Measurements from ENCODE around the gene PLAC8L1. TPM values are rescaled to one million over a fixed set of nuclear protein-coding genes. Genes with fewer than 3 reads are reported as not detected.
"Not testable (repeated sequence)": the region's sequence is repeated elsewhere in the genome, so short reads cannot be mapped to it uniquely, and the experiment has no call there.

Gene PLAC8L1
- total and polyA plus RNA-seq, 7 donors: 0.36 to 0.82 TPM; not detected in 5

- Histone ChIP-seq H3K4me3 (no peak overlapping the region), H3K36me3 (peaks cover 0 to 55% (median 4%) of the 10 kb centered on the region in 4 donors), H3K27me3 (no peaks in the 10 kb centered on the region), H3K27ac (no peak overlapping the region), H3K9me3 (no peaks in the 10 kb centered on the region), H3K4me1 (no peaks in the 10 kb centered on the region)
- DNase-seq: no peak
- TF ChIP-seq CTCF (IDR thresholded peaks at IDR 0.05): no peak
- 91 to 96% methylated on average over 5 of the region's 5 CpGs for WGBS, 2 donors
- intact Hi-C loops (cut with DNase I): no loop called here
These were observed 7.1 kb upstream of the PLAC8L1 start for GRCh38 chr5:146112476-146112875.

DNA sequence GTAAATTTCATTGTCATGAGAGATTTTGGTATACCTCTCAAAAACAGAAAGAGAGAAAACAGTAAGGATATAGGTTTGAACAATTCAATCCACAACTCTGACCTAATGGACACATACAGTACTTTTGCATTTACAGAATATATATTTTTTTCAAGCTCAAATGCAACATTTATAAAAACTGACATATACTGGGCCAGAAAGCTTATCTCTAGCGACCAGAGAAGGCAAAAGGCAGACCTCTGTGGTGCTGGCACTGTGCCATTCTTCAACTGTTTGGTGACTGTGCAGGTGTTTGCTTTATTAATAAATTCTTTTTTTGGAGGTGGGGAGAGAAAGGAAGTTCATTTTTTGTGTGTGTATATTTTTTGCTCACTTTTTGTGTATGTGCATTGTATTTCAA, 6.0 kb upstream of the PLAC8L1 start:
- Histone ChIP-seq H3K4me1 (no peaks in the 10 kb centered on the region), H3K27me3 (no peaks in the 10 kb centered on the region), H3K27ac (no peak overlapping the region), H3K9me3 (no peaks in the 10 kb centered on the region), H3K4me3 (no peak overlapping the region), H3K36me3 (peaks cover 0 to 44% (median 4%) of the 10 kb centered on the region in 4 donors)
- TF ChIP-seq POLR2A (IDR thresholded peaks at IDR 0.05): no peak
- no peak for TF ChIP-seq EP300 (IDR thresholded peaks at IDR 0.05)
- TF ChIP-seq CTCF (IDR thresholded peaks at IDR 0.05): no peak
- TF ChIP-seq POLR2AphosphoS5 (IDR thresholded peaks at IDR 0.05): no peak
- no peak for DNase-seq
- WGBS, 2 donors: 26 to 43% methylated on average over 1 of the region's 1 CpG
- intact Hi-C loops (cut with DNase I): no loop called here

DNA sequence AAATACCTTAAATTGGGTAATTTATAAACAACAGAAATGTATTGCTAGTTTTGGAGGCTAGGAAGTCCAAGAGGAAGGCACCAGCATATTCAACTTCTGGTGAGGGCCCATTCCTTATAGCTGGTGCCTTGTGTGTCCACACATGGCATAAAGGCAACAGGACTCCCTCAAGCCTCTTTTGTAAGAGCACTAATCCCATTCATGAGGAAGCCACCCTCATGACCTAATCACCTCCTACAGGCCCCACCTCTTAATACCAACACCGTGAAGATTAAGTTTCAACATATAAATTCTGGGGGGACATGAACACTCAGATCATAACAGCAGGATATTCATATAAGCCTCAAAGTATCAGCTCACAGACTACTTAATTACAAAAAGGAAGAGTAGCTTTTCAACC, 4.0 kb upstream of the PLAC8L1 start:
- no peak overlapping the region for H3K27ac ChIP-seq
- intact Hi-C loops (cut with DNase I): no loop called here
- H3K9me3 ChIP-seq: no peaks in the 10 kb centered on the region
- no peaks in the 10 kb centered on the region for H3K27me3 ChIP-seq
- TF ChIP-seq EP300 (IDR thresholded peaks at IDR 0.05) (no peak), POLR2AphosphoS5 (IDR thresholded peaks at IDR 0.05) (no peak), CTCF (IDR thresholded peaks at IDR 0.05) (no peak), POLR2A (IDR thresholded peaks at IDR 0.05) (no peak)
- no peak for DNase-seq
- H3K36me3 ChIP-seq: peaks cover 0 to 31% (median 0%) of the 10 kb centered on the region in 4 donors
- no peaks in the 10 kb centered on the region for H3K4me1 ChIP-seq
- no peak overlapping the region for H3K4me3 ChIP-seq
- WGBS, 2 donors: 82 to 90% methylated on average over 1 of the region's 1 CpG

DNA sequence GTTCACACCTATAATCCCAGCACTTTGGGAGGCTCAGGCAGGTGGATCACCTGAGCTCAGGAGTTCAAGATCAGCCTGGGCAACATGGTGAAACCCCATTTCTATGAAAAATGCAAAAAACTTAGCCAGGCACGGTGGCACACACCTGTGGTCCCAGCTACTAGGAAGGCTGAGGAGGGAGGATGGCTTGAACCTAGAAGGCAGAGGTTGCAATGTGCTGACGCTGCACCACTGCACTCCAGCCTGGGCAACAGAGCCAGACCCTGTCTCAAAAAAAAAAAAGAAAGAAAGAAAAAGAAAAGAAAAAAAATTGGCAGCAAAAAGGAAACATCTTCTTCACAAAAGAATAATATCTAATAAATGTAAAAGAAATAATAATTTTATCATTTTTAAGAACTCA, 3.5 kb upstream of the PLAC8L1 start:
- H3K27me3 ChIP-seq; H3K4me1 ChIP-seq; intact Hi-C loops (cut with DNase I); H3K4me3 ChIP-seq; H3K9me3 ChIP-seq; DNase-seq; H3K27ac ChIP-seq: not testable (repeated sequence)
- WGBS, 2 donors: 93 to 95% methylated on average over 2 of the region's 2 CpGs
- H3K36me3 ChIP-seq: peaks cover 0 to 27% (median 0%) of the 10 kb centered on the region in 4 donors

- H3K4me1 ChIP-seq: no peaks in the 10 kb centered on the region
- 39 to 52% methylated on average over 1 of the region's 1 CpG for WGBS, 2 donors
- H3K9me3 ChIP-seq: no peaks in the 10 kb centered on the region
- TF ChIP-seq CTCF (IDR thresholded peaks at IDR 0.05): no peak
- no peak for TF ChIP-seq POLR2A (IDR thresholded peaks at IDR 0.05)
- TF ChIP-seq POLR2AphosphoS5 (IDR thresholded peaks at IDR 0.05): no peak
- TF ChIP-seq EP300 (IDR thresholded peaks at IDR 0.05): no peak
- no peak overlapping the region for H3K4me3 ChIP-seq
- H3K36me3 ChIP-seq: peaks cover 0 to 17% (median 0%) of the 10 kb centered on the region in 4 donors
- no peaks in the 10 kb centered on the region for H3K27me3 ChIP-seq
- no peak for DNase-seq
- intact Hi-C loops (cut with DNase I): no loop called here
- no peak overlapping the region for H3K27ac ChIP-seq
These were observed 2.5 kb upstream of the PLAC8L1 start for GRCh38 chr5:146107901-146108300.
